Hematopoietic multipotent progenitor cell treated with erythropoietin and hydrocortisone succinate and interleukin-3 and kit ligand, for 17 days (in vitro differentiated cells): ENCODE measurements around the gene PRKCB.

ENCODE experiments used
- DNase-seq: peaks from one replicate; pipeline ENCODE4 v3.0.0-alpha.2; 2015; ENCODE audit warnings: low spot score

The PRKCB gene

DNA sequence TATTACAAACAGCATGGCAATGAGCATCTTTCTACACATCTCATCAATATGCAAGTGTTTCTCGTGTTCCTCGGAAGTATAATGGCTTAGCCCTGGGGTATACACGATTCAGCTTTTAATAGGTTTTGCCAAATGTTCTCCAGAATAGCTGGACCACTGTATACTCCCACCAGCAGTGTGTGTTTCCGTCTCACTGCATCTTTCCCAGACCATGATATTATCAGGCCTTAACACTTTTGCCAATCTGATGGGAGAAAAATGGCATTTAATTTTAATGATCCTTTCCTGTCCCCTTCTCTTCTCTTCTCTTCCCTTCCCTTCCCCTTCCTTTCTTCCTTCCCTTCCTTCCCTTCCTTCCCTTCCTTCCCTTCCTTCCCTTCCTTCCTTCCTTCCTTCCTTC lies 30.8 kb downstream of the PRKCB start:
- DNase-seq = no peak

DNA sequence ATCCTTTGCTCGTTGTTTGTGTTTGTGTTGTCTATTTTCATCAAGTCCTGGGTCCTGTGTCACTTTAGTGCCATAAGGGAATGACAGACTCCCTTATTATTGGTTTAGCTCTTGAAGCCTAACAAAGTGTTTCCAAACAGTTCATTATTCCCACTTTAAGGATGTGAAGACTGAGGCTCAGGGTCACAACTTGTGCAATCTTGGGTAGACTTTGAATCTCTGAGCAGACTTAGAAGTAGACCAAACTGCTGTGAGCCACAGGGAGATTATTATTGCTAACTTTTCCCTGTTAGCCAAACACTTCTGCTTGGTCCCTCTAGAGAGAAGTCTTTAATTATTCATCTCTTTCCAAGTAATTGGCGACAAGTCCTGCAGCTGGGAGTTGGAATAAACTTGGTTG lies 31.8 kb downstream of the PRKCB start:
- no peak for DNase-seq

DNA sequence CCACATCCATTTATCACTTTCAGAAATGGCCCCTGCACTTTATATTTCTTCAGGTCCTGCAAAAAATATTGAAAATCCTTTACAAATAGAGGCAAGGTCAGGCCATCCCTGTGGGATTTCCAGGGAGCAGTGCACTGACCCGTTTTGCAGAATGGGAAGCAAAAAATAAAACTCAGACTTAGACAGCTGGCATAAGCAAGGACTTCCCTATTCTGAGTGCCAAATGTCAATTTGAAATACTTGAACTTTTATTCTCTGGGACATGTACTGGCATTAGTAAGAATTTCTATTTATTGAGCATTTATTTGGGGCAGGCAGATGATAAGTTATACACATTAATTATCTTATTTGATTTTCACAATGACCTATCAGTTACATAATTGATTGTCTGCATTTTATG lies 32.4 kb downstream of the PRKCB start:
- no peak for DNase-seq

- no peak for DNase-seq
Observed at GRCh38 chr16:23869052-23869451, 33.3 kb downstream of the PRKCB start.

DNA sequence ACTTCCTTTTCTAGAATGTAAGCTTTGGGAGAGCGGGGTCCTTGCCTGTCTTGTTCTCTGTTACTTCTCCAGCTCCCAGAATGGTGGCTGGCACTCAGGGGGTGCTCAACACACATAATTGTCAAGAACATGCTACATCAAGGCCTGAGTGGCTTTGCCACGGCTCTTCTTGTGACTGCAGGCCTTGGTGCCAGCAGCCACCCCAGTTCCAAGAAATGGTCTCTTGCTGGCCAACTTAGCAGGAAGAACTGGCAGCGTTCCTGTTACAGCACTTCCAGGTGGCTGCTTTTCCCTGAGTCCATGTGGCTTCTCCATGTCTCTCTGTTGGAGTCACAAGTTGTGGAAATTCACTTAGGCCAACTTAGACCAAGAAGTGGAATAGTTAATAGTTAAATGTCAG lies 36.1 kb downstream of the PRKCB start:
- DNase-seq = no peak

GRCh38 chr16:23874613-23875294 lies 39.0 kb downstream of the PRKCB start:
- no peak for DNase-seq

GRCh38 chr16:23876256-23876896 lies 40.6 kb downstream of the PRKCB start:
- DNase-seq = no peak

GRCh38 chr16:23877107-23878070 lies 41.6 kb downstream of the PRKCB start:
- no peak for DNase-seq

- DNase-seq = no peak
Observed at GRCh38 chr16:23879735-23880373, 44.1 kb downstream of the PRKCB start.

DNA sequence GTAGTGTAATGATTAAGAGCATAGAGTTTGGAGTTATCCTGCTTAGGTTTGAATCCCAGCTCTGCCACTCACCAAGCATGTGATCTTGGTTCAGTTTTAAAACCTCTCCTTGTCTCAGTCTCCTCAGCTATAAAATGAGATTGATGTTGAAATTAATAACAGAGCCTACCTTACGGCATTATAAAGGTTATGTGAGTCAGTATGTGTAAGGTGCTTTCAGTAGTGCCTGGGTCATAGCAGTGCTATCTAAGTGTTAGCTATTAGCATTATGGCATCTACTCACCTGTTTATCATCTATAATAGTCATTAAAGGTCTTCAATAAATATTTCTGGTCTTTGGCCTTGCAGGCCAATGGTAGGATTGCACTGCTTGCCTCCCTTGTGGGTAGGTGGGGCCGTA lies 53.4 kb downstream of the PRKCB start:
- no peak for DNase-seq

DNA sequence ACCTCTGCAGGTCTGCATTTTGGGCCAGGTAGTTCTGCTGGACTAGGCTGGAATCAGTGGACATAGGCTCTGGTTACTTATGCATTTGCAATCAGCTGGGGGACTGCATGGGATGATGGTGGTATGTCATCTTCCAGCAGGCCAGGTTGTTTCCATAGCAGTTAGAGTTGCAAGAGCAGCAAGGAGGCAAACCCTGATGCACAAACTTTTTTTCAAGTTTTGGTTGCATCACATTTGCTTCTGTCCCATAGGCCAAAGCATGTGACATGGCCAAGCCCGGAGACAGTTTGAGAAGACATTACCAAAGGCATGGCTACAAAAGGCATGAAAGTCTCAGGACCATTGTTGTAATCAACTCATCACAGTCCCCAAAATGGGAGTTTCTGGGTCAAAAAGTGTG lies 58.2 kb downstream of the PRKCB start:
- DNase-seq = no peak

DNA sequence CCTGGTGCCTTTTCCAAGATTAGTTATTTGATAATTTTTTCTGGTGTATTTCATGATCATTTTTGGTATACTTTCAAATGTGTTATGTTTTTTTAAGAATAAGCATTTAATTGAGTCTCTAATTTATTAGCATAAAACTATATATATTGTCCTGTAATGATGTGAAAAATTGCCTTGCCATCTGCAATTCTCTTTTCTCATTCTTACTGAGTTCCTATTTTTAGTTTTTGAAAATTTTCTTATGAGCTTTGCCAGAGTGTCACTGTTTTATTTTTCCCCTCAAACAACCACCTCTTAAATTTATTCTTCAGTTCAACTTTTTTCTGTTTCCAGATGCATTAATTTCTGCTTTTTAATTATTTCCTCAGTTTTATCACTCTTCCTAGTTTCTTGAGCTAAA lies 59.3 kb downstream of the PRKCB start:
- no peak for DNase-seq

DNA sequence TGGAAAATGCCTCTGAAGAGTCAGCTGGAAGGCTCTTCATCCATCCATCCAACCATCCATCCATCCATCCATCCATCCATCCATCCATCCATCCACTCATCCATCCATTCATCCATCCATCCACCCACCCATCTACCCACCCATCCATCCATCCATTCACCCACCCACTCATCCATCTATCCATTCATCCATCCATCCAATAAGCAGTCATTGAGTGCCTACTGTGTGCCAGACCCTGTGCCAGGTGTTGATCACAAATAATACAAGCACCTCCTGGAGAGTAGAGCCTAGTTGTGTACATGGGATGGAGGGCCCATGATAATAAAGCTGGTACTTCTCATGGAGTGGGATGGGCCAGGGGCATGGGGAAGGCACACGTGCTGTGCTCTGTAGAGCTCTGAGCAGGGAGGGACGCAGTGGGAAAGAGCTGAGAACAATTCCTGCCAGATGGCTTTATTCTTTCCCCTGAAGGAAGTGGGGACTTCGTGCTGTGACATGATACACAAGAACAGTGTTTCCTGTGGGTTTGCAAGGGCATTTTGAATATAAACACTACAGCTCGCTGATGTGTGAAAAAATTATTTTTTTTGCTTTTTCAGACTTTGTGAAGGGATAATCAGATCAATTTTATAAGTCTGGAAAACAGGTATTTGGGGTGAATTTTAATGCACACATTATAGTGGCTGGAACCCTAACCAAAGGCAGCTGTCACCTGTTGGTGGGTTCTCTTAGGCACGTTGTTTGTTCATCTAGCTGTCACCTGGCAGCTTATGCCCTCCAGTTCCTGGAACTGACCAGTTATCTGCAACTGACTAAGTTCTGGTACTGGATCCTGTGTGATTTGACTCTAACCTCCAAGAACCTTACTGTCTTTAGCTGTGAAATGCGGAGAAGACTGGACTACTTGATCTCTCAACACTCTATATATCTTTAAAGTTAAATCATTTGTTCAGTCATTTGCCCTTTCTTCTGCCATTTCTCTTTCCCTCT lies 61.3 kb downstream of the PRKCB start:
- no peak for DNase-seq

DNA sequence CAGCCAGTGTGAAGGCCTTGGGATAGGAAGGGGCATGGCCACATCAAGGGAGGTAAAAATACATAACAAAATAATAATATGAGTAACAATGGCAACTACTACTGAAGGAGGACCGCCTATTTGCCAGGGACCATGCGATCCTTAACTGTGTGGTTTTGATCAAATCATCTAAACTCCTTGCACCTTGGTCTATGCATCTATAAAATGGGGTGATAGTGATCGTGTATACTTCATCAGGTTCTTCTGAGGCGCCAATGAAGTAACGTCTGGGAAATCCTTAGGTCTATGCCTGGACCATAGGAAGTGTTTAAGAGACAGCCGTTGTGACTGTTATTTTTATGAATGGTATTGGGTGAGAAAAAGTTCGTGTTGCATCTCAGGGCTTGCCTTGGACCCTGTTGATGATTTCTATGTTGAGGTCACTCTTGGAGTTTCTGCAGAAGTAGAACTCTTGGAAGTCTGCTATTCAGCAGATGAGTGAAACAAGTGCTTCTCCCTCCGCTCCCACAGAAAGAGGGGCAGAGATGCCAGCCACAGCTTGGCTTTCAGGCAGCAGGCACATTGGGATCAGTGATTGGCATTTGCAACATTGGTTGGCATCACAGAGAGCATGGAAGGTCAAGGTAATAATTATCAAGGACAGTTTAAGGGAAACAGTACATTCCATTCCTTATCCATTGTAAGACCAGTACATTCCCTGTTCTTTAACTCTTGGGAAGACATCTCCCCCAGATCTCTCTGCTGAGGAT lies 63.1 kb downstream of the PRKCB start:
- no peak for DNase-seq

DNA sequence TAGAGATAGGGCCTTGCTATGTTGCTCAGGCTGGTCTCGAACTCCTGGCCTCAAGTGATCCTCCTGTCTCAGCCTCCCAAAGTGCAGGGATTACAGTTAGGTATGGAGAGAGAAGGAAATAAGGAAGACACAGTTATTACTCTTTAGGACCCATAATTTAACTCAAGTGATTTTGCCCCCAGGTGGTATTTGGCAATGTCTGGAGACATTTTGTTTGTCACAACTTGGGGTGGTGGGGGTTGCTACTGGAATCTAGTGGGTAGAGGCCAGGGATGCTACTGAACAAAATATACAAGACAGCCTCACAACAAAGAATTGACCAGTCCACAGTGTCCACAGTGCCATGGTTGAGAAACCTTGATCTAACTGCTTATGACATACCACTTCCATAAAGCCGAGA lies 64.1 kb downstream of the PRKCB start:
- DNase-seq = no peak

DNA sequence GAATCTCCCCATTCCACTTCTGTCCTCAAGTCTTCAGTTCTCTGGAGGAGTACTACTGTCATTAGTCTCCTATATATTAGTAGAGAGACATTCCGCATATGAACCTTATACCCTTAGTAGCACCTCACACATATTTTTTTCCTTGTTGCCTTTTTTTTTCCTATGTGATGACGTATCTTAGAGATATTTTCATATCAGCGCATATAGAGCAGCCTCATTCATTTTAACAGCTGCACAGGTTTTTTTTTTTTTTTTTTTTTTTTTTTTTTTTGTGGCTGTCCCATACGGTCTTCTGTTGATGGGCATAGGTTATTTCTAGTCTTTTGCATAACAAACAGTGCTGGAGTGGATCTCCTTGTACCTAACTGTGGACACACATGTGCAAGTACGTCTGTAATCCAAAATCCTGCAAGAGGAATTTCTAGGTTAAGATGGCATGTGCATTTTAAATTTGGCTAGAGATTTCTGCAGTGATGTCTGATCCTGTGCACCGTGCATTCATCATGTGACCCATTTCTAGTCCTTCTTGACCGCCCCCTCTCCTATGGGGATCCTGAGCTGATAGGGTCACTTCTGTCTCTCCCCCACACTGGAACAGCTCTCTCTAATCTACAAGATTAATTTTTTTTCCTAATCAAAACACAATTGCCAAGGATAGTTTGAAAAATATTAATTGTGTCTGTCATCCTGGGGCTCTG lies 64.8 kb downstream of the PRKCB start:
- DNase-seq = no peak

DNA sequence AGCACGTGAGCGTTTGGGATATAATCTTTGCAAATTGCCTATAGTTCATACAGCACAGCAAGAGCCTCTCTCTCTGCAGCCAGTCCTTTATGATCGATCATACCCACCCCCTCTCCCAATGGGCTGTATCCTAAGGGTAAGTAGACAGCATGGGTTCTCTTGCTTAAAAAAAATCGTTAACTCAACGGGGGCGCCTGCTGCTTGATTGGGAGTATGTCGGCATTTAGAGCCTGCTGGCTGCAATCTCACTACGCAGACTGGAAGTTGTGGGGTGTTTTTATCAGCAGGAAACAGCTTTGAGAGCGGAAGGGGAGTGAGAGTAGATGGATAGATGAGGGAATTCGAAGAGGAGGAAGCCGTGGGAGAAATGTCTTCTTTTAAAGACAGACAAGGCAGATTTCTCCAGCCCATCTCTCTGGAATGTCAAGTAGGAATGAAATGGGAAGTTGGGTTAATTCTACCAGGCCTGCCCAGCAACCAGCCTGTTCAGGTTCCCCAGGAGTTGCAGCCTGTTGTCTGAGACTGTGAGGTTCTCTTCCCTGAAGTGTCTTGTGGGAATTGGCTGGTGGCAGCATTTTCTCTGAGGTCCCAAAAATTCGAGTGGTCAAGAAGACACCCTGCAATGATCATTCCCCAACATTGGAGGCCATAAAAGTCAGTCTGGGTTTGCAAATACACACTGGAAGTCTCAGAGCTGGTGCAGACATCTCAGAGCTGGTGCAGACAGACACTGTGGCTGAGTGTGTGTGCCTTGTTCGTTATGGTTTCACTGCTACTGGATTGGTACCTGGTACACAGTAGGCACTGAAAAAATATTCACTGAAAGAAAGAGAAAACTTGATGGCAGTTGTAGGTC lies 65.6 kb downstream of the PRKCB start:
- no peak for DNase-seq

GRCh38 chr16:23902034-23902747 lies 66.4 kb downstream of the PRKCB start:
- DNase-seq = no peak
